Neural cell (in vitro differentiated cells): Measurements from ENCODE around the gene SGF29. TPM values are rescaled to one million over a fixed set of nuclear protein-coding genes. Genes with fewer than 3 reads are reported as not detected.

Source experiments
- H2AFZ ChIP-seq: fragments of 200-600, 300-800 bp; sonication (generic), shearing (Covaris generic); 2 replicates; pipeline ENCODE4 v1.6.0; 2014; ENCODE audit warnings: low read depth, mild to moderate bottlenecking, antibody characterized with exemption, low read length, moderate library complexity
- H3F3A ChIP-seq: fragments of 200-600 bp; shearing (Covaris generic); 2 replicates; pipeline ENCODE4 v1.6.1; 2016; ENCODE audit warnings: mild to moderate bottlenecking, moderate library complexity, mixed read lengths, antibody characterized with exemption, low read length; ENCODE audit not compliant: insufficient read depth, poor library complexity, severe bottlenecking
- H3K27ac ChIP-seq: fragments of 200-600, 300-800 bp; sonication (generic), shearing (Covaris generic); 2 replicates; pipeline ENCODE4 v1.5.1; 2014; ENCODE audit warnings: mild to moderate bottlenecking, low read length, moderate library complexity
- H3K27me3 ChIP-seq: fragments of 300-800, 200-600 bp; sonication (generic), shearing (Covaris generic); 2 replicates; pipeline ENCODE4 v1.6.0; 2014; ENCODE audit warnings: mild to moderate bottlenecking, low read depth, low read length, moderate library complexity; ENCODE audit not compliant: insufficient read depth
- H3K36me3 ChIP-seq: fragments of 300-800, 200-600 bp; sonication (generic), shearing (Covaris generic); 2 replicates; pipeline ENCODE4 v1.5.1; 2014; ENCODE audit warnings: mild to moderate bottlenecking, antibody characterized with exemption, low read length, moderate library complexity; ENCODE audit not compliant: insufficient read depth
- H3K4me2 ChIP-seq: fragments of 300-800, 200-600 bp; sonication (generic), shearing (Covaris generic); 2 replicates; pipeline ENCODE4 v1.6.0; 2014; ENCODE audit warnings: mild to moderate bottlenecking, low read length
- H3K4me3 ChIP-seq: fragments of 300-800, 200-600 bp; sonication (generic), shearing (Covaris generic); 2 replicates; pipeline ENCODE4 v1.5.1; 2014; ENCODE audit warnings: mild to moderate bottlenecking, low read length, moderate library complexity
- H3K79me2 ChIP-seq: fragments of 200-600 bp; shearing (Covaris generic); replicated peaks from 2 replicates; pipeline ENCODE4 v1.6.0; 2014; ENCODE audit warnings: mild to moderate bottlenecking, low read length, moderate library complexity; ENCODE audit not compliant: insufficient read depth
- H3K9ac ChIP-seq: fragments of 300-800, 200-600 bp; sonication (generic), shearing (Covaris generic); 2 replicates; pipeline ENCODE4 v1.6.1; 2016; ENCODE audit warnings: mild to moderate bottlenecking, low read length, mixed read lengths
- H3K9me2 ChIP-seq: fragments of 200-600 bp; shearing (Covaris generic); 2 replicates; pipeline ENCODE4 v1.6.1; 2016; ENCODE audit warnings: mild to moderate bottlenecking, low read length, mixed read lengths; ENCODE audit not compliant: insufficient read depth
- H3K9me3 ChIP-seq: fragments of 200-600, 300-800 bp; sonication (generic), shearing (Covaris generic); 2 replicates; pipeline ENCODE4 v1.6.1; 2016; ENCODE audit warnings: mild to moderate bottlenecking, mixed run types, low read length, moderate library complexity, mixed read lengths
- H4K20me1 ChIP-seq: fragments of 200-600 bp; shearing (Covaris generic); 2 replicates; pipeline ENCODE4 v1.6.1; 2016; ENCODE audit warnings: mild to moderate bottlenecking, mixed run types; ENCODE audit not compliant: insufficient read depth
- CTCF ChIP-seq: fragments of 450-650 bp; IDR thresholded peaks from 2 replicates; pipeline ENCODE4 v1.5.1; 2014; ENCODE audit warnings: antibody characterized with exemption, mild to moderate bottlenecking, moderate library complexity; ENCODE audit not compliant: poor library complexity, severe bottlenecking
- EP300 ChIP-seq: fragments of 450-650 bp; conservative IDR thresholded peaks from 2 replicates; pipeline ENCODE4 v1.6.1; 2014; ENCODE audit warnings: antibody characterized with exemption, mild to moderate bottlenecking, moderate library complexity; ENCODE audit not compliant: poor library complexity, severe bottlenecking
- EZH2 ChIP-seq: fragments of 200-600, 300-800 bp; shearing (Covaris generic), sonication (generic); IDR thresholded peaks from 2 replicates; pipeline ENCODE4 v1.6.1; 2014; ENCODE audit warnings: antibody characterized with exemption, low read length, borderline replicate concordance, mild to moderate bottlenecking; ENCODE audit not compliant: insufficient read depth, poor library complexity, severe bottlenecking
- MXI1 ChIP-seq: fragments of 450-650 bp; conservative IDR thresholded peaks from 2 replicates; pipeline ENCODE4 v1.6.1; 2014; ENCODE audit warnings: antibody characterized with exemption, mild to moderate bottlenecking; ENCODE audit not compliant: poor library complexity, severe bottlenecking
- POLR2AphosphoS5 ChIP-seq: IDR thresholded peaks from 2 replicates; pipeline ENCODE4 v1.6.1; 2012
- RAD21 ChIP-seq: fragments of 450-650 bp; conservative IDR thresholded peaks from 2 replicates; pipeline ENCODE4 v1.6.1; 2014; ENCODE audit warnings: antibody characterized with exemption, mild to moderate bottlenecking, moderate library complexity
- REST ChIP-seq: IDR thresholded peaks from 2 replicates; pipeline ENCODE4 v1.6.1; 2012; ENCODE audit warnings: borderline replicate concordance
- SMC3 ChIP-seq: fragments of 450-650 bp; conservative IDR thresholded peaks from 2 replicates; pipeline ENCODE4 v1.6.1; 2014; ENCODE audit warnings: antibody characterized with exemption, mild to moderate bottlenecking, moderate library complexity; ENCODE audit not compliant: poor library complexity
- TAF1 ChIP-seq: IDR thresholded peaks from 2 replicates; pipeline ENCODE4 v1.6.1; 2012; ENCODE audit warnings: low read depth
- polyA plus RNA-seq: library from polyadenylated mRNA; depleted of rRNA; stranded (reverse); fragments of >200 nt; gene quantifications from 2 replicates; pipeline ENCODE4 v1.2.3, GENCODE V29; 2014

The SGF29 gene
- polyA plus RNA-seq, 1 donor from 2014 or later: 32.8 TPM

- Histone ChIP-seq H3K9ac (no peak overlapping the region), H3K36me3 (no peaks in the 10 kb centered on the region), H3K9me2 (no peaks in the 10 kb centered on the region), H3K4me3 (no peak overlapping the region), H3K27me3 (no peaks in the 10 kb centered on the region), H3K27ac (no peak overlapping the region), H3K9me3 (no peaks in the 10 kb centered on the region), H3K79me2 (no peaks in the 10 kb centered on the region), H4K20me1 (no peaks in the 10 kb centered on the region), H3K4me2 (no peak overlapping the region), H2AFZ (no peak overlapping the region), H3F3A (no peaks in the 10 kb centered on the region)
- TF ChIP-seq POLR2AphosphoS5 (no peak), CTCF (no peak), EZH2 (no peak), RAD21 (no peak), REST (no peak), EP300 (no peak), MXI1 (no peak), TAF1 (no peak)
These were observed 13.6 kb downstream of the SGF29 start for GRCh38 chr16:28567292-28567691.

- Histone ChIP-seq H3K9me3 (no peaks in the 10 kb centered on the region), H3K27me3 (no peaks in the 10 kb centered on the region), H3K79me2 (no peaks in the 10 kb centered on the region), H3F3A (no peaks in the 10 kb centered on the region), H2AFZ (no peak overlapping the region), H3K4me3 (no peak overlapping the region), H4K20me1 (no peaks in the 10 kb centered on the region), H3K36me3 (no peaks in the 10 kb centered on the region), H3K4me2 (no peak overlapping the region), H3K9ac (no peak overlapping the region), H3K27ac (no peak overlapping the region), H3K9me2 (no peaks in the 10 kb centered on the region)
- no peak for TF ChIP-seq SMC3
- TF ChIP-seq RAD21: no peak
- TF ChIP-seq CTCF: no peak
- no peak for TF ChIP-seq REST
- TF ChIP-seq EP300: no peak
- no peak for TF ChIP-seq POLR2AphosphoS5
- TF ChIP-seq EZH2: no peak
- no peak for TF ChIP-seq TAF1
- no peak for TF ChIP-seq MXI1
These were observed 15.3 kb downstream of the SGF29 start for GRCh38 chr16:28569021-28569420.
